NCI-H2171 treated with DMSO at 0.1 percent for 48 hours (cell line): Measurements from ENCODE around the gene PLXNB1.
A peak's percentile ranks its signal among the peaks of the same experiment; 100 is the strongest.
"Not testable (repeated sequence)": the region's sequence is repeated elsewhere in the genome, so short reads cannot be mapped to it uniquely, and the experiment has no call there.

Experiments
- DNase-seq: peaks from one replicate; lab custom pipeline; 2025; lab: John Stamatoyannopoulos, UW

PLXNB1 gene

GRCh38 chr3:48404440-48405342, 25.2 kb downstream of the PLXNB1 start:
- no peak for DNase-seq

GRCh38 chr3:48403533-48404439, 26.1 kb downstream of the PLXNB1 start:
- DNase-seq, result no peak

GRCh38 chr3:48402907-48403306, 27.0 kb downstream of the PLXNB1 start:
- no peak for DNase-seq

- no peak for DNase-seq
Observed at GRCh38 chr3:48402281-48402732, 27.6 kb downstream of the PLXNB1 start.

- not testable (repeated sequence) for DNase-seq
Observed at GRCh38 chr3:48401434-48401901, 28.4 kb downstream of the PLXNB1 start.

GRCh38 chr3:48400824-48401433, 29.0 kb downstream of the PLXNB1 start:
- DNase-seq, result peak; percentile 39

GRCh38 chr3:48399387-48400172, 30.3 kb downstream of the PLXNB1 start:
- no peak for DNase-seq

GRCh38 chr3:48398701-48399386, 31.0 kb downstream of the PLXNB1 start:
- no peak for DNase-seq

GRCh38 chr3:48397767-48398681, 31.9 kb downstream of the PLXNB1 start:
- DNase-seq, result no peak

- no peak for DNase-seq
Observed at GRCh38 chr3:48395714-48396113, 34.2 kb downstream of the PLXNB1 start.

GRCh38 chr3:48394391-48394790, 35.5 kb downstream of the PLXNB1 start:
- no peak for DNase-seq

GRCh38 chr3:48388966-48389365, 40.9 kb downstream of the PLXNB1 start:
- no peak for DNase-seq

- no peak for DNase-seq
Observed at GRCh38 chr3:48387634-48388033, 42.3 kb downstream of the PLXNB1 start.

GRCh38 chr3:48372862-48373435, 56.9 kb downstream of the PLXNB1 start:
- no peak for DNase-seq

- peak; percentile 12 for DNase-seq
Observed at GRCh38 chr3:48372377-48372770, 57.5 kb downstream of the PLXNB1 start.

GRCh38 chr3:48371651-48372376, 58.1 kb downstream of the PLXNB1 start, which contains the start of gene FBXW12:
TSS of gene FBXW12 (plus strand) at chr3:48372219. CDS start at chr3:48372768, 549 bp downstream.
- no peak for DNase-seq

GRCh38 chr3:48370333-48370713, 59.6 kb downstream of the PLXNB1 start:
- DNase-seq, result peak; percentile 2

- DNase-seq, result no peak
Observed at GRCh38 chr3:48369693-48370332, 60.1 kb downstream of the PLXNB1 start.
